HCT116 (cell line): ENCODE measurements around the gene KRTAP12-2.

Experiments used
- ELF1 ChIP-seq: IDR thresholded peaks from 2 replicates; pipeline ENCODE4 v1.6.1; 2012; ENCODE audit warnings: low read depth, borderline replicate concordance
- SP1 ChIP-seq: IDR thresholded peaks from 2 replicates; pipeline ENCODE4 v1.6.1; 2012; ENCODE audit warnings: low read depth
- ZNF274 ChIP-seq: fragments of 200-500 bp; sonication (Bioruptor generic); IDR thresholded peaks from 2 replicates; pipeline ENCODE4 v1.6.1; 2014; ENCODE audit warnings: mild to moderate bottlenecking, low read depth, low read length, inconsistent platforms
- TF ChIP-seq, protein P1 (sequence below), 3 experiments: fragments of 200-600 bp in 1 of 3; sonication (generic) in 1 of 3; IDR thresholded peaks in 2 of 3; conservative IDR thresholded peaks in 1 of 3; 2 replicates each; pipeline ENCODE4 v1.5.1; 2012 to 2017; ENCODE audit warnings: low read depth in 2 of 3, low read length in 2 of 3, antibody characterized with exemption in 1 of 3, borderline replicate concordance in 1 of 3, control low read depth in 1 of 3, mild to moderate bottlenecking in 1 of 3, mixed read lengths in 1 of 3, mixed run types in 1 of 3, moderate library complexity in 1 of 3; ENCODE audit not compliant: insufficient read depth in 1 of 3
- TF ChIP-seq, protein P2 (sequence below): IDR thresholded peaks from 2 replicates; pipeline ENCODE4 v1.6.1; 2012

- TF ChIP-seq SP1 (no peak), ZNF274 (no peak), ELF1 (no peak)
- TF ChIP-seq, protein P1, sequence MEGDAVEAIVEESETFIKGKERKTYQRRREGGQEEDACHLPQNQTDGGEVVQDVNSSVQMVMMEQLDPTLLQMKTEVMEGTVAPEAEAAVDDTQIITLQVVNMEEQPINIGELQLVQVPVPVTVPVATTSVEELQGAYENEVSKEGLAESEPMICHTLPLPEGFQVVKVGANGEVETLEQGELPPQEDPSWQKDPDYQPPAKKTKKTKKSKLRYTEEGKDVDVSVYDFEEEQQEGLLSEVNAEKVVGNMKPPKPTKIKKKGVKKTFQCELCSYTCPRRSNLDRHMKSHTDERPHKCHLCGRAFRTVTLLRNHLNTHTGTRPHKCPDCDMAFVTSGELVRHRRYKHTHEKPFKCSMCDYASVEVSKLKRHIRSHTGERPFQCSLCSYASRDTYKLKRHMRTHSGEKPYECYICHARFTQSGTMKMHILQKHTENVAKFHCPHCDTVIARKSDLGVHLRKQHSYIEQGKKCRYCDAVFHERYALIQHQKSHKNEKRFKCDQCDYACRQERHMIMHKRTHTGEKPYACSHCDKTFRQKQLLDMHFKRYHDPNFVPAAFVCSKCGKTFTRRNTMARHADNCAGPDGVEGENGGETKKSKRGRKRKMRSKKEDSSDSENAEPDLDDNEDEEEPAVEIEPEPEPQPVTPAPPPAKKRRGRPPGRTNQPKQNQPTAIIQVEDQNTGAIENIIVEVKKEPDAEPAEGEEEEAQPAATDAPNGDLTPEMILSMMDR (IDR thresholded peaks at IDR 0.05 in 2 of 3, conservative IDR thresholded peaks at IDR 0.05 in 1 of 3; ENCODE audit: borderline replicate concordance in 1 of 3, insufficient read depth in 1 of 3, low read depth in 2 of 3, low read length in 2 of 3) = no peak
- TF ChIP-seq, protein P2, sequence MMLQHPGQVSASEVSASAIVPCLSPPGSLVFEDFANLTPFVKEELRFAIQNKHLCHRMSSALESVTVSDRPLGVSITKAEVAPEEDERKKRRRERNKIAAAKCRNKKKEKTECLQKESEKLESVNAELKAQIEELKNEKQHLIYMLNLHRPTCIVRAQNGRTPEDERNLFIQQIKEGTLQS = no peak
These were observed 29.8 kb upstream of the KRTAP12-2 start for GRCh38 chr21:44696572-44696971.
